Neuronal stem cell (in vitro differentiated cells): ENCODE results near the gene SLC9A9.

Experiments
- DNase-seq: peaks from one replicate; pipeline ENCODE4 v3.0.0-alpha.2; 2013; ENCODE audit warnings: low spot score
- H2AFZ ChIP-seq: one replicate; pipeline ENCODE4 v1.6.1; 2013; ENCODE audit warnings: mild to moderate bottlenecking, low read length, inconsistent platforms
- H2AK5ac ChIP-seq: 2 replicates; pipeline ENCODE4 v1.6.1; 2013; ENCODE audit warnings: low read depth, mild to moderate bottlenecking, inconsistent platforms, low read length, moderate library complexity, mixed read lengths
- H2BK120ac ChIP-seq: 2 replicates; pipeline ENCODE4 v1.6.1; 2013; ENCODE audit warnings: low read depth, mild to moderate bottlenecking, inconsistent platforms, low read length, moderate library complexity, mixed read lengths
- H2BK12ac ChIP-seq: one replicate; pipeline ENCODE4 v1.6.1; 2013; ENCODE audit warnings: low read length, inconsistent platforms
- H2BK15ac ChIP-seq: 2 replicates; pipeline ENCODE4 v1.6.1; 2013; ENCODE audit warnings: mild to moderate bottlenecking, low read length, inconsistent platforms, mixed read lengths
- H2BK5ac ChIP-seq: one replicate; pipeline ENCODE4 v1.6.1; 2013; ENCODE audit warnings: inconsistent platforms, mild to moderate bottlenecking, low read length, moderate library complexity
- H3K14ac ChIP-seq: one replicate; pipeline ENCODE4 v1.6.1; 2013; ENCODE audit warnings: low read length, inconsistent platforms
- H3K18ac ChIP-seq: 2 replicates; pipeline ENCODE4 v1.6.1; 2013; ENCODE audit warnings: low read length, inconsistent platforms
- H3K23ac ChIP-seq: 2 replicates; pipeline ENCODE4 v1.6.1; 2013; ENCODE audit warnings: low read depth, mild to moderate bottlenecking, mixed read lengths, low read length, inconsistent platforms; ENCODE audit not compliant: poor library complexity
- H3K27ac ChIP-seq: replicated peaks from 3 replicates; pipeline ENCODE4 v1.5.1; 2013; ENCODE audit warnings: low read length, inconsistent platforms
- H3K27me3 ChIP-seq, 3 experiments: 2 replicates each; pipeline ENCODE4 v1.6.1; 2013; ENCODE audit warnings: low read length in 3 of 3, mild to moderate bottlenecking in 2 of 3, inconsistent platforms in 1 of 3, low read depth in 1 of 3, mixed read lengths in 1 of 3, moderate library complexity in 1 of 3; ENCODE audit not compliant: control insufficient read depth in 3 of 3, insufficient read depth in 3 of 3
- H3K36me3 ChIP-seq, 2 donors: replicated peaks in 1 of 2; 2 replicates each; pipeline ENCODE4 v1.6.1; 2013; ENCODE audit warnings: low read length in 2 of 2; ENCODE audit not compliant: control insufficient read depth in 2 of 2, insufficient read depth in 2 of 2
- H3K4ac ChIP-seq: 2 replicates; pipeline ENCODE4 v1.6.1; 2013; ENCODE audit warnings: inconsistent platforms, mild to moderate bottlenecking, low read length, moderate library complexity
- H3K4me1 ChIP-seq, 2 donors: 1 replicate in 1 of 2; 2 replicates in 1 of 2; pipeline ENCODE4 v1.6.1; 2013; ENCODE audit warnings: low read length in 2 of 2, low read depth in 1 of 2; ENCODE audit not compliant: control insufficient read depth in 2 of 2, insufficient read depth in 1 of 2
- H3K4me2 ChIP-seq: one replicate; pipeline ENCODE4 v1.6.1; 2013; ENCODE audit warnings: mild to moderate bottlenecking, low read length, inconsistent platforms; ENCODE audit not compliant: insufficient read depth, poor library complexity, severe bottlenecking
- H3K4me3 ChIP-seq, 2 donors: 2 replicates each; pipeline ENCODE4 v1.5.1; 2013; ENCODE audit warnings: low read length in 2 of 2, mild to moderate bottlenecking in 2 of 2, inconsistent platforms in 1 of 2, moderate library complexity in 1 of 2
- H3K79me1 ChIP-seq: one replicate; pipeline ENCODE4 v1.6.1; 2013; ENCODE audit warnings: low read depth, mild to moderate bottlenecking, inconsistent platforms, low read length, moderate library complexity
- H3K9ac ChIP-seq: one replicate; pipeline ENCODE4 v1.6.1; 2013; ENCODE audit warnings: mild to moderate bottlenecking, low read depth, low read length, inconsistent platforms; ENCODE audit not compliant: poor library complexity
- H3K9me3 ChIP-seq, 2 donors: replicated peaks in 1 of 2; 2 replicates each; pipeline versions ENCODE3 to v1.6.1; 2013; ENCODE audit warnings: low read length in 2 of 2, mild to moderate bottlenecking in 2 of 2, inconsistent platforms in 1 of 2, low read depth in 1 of 2, mixed read lengths in 1 of 2, moderate library complexity in 1 of 2; ENCODE audit not compliant: control insufficient read depth in 2 of 2, insufficient read depth in 1 of 2
- H4K8ac ChIP-seq: one replicate; pipeline ENCODE4 v1.6.1; 2013; ENCODE audit warnings: low read depth, mild to moderate bottlenecking, inconsistent platforms, low read length, moderate library complexity
- H4K91ac ChIP-seq: one replicate; pipeline ENCODE4 v1.6.1; 2013; ENCODE audit warnings: low read length, low read depth, mild to moderate bottlenecking, inconsistent platforms; ENCODE audit not compliant: poor library complexity
- WGBS, 2 donors: extraction: QIAGEN DNeasy Blood & Tissue Kit; methylation state at CpG; one replicate each; pipeline ENCODE4 v1.1.7; 2013; ENCODE audit warnings: missing lambda C conversion rate in 2 of 2, mixed read lengths in 1 of 2; ENCODE audit not compliant: insufficient read length in 2 of 2, insufficient replicate concordance in 1 of 2; ENCODE audit errors: extremely low coverage in 2 of 2; 5-methylcytosine and 5-hydroxymethylcytosine counted together

Gene SLC9A9

GRCh38 chr3:143301031-143301901 lies 547.0 kb downstream of the SLC9A9 start:
- Histone ChIP-seq H3K4me2 (no peak overlapping the region), H2BK15ac (no peak overlapping the region), H4K8ac (no peak overlapping the region), H3K79me1 (no peaks in the 10 kb centered on the region), H2BK120ac (no peak overlapping the region), H2BK5ac (no peak overlapping the region), H3K4ac (no peak overlapping the region), H3K4me3 (no peak overlapping the region), H3K18ac (no peak overlapping the region), H2AK5ac (no peak overlapping the region), H2BK12ac (no peak overlapping the region), H3K9me3 (no peaks in the 10 kb centered on the region), H2AFZ (no peak overlapping the region), H3K14ac (no peak overlapping the region), H3K27ac (no peak overlapping the region), H3K36me3 (no peaks in the 10 kb centered on the region), H3K23ac (no peak overlapping the region), H3K9ac (no peak overlapping the region), H4K91ac (no peak overlapping the region), H3K4me1 (no peaks in the 10 kb centered on the region), H3K27me3 (no peaks in the 10 kb centered on the region)
- no CpG with 5 or more reads among the region's 5 CpGs for WGBS, 2 donors
- no peak for DNase-seq

- H3K9me3 ChIP-seq: no peaks in the 10 kb centered on the region
- no peak overlapping the region for H2AK5ac ChIP-seq
- H4K91ac ChIP-seq: no peak overlapping the region
- no peak overlapping the region for H2BK5ac ChIP-seq
- WGBS, 2 donors: no CpG with 5 or more reads among the region's 5 CpGs
- H2AFZ ChIP-seq: no peak overlapping the region
- H2BK15ac ChIP-seq: no peak overlapping the region
- no peak overlapping the region for H3K9ac ChIP-seq
- no peak overlapping the region for H3K23ac ChIP-seq
- H3K27ac ChIP-seq: no peak overlapping the region
- H3K14ac ChIP-seq: no peak overlapping the region
- no peak for DNase-seq
- H3K4ac ChIP-seq: no peak overlapping the region
- no peaks in the 10 kb centered on the region for H3K27me3 ChIP-seq
- no peak overlapping the region for H4K8ac ChIP-seq
- H3K4me2 ChIP-seq: no peak overlapping the region
- no peak overlapping the region for H3K4me3 ChIP-seq
- H3K36me3 ChIP-seq: no peaks in the 10 kb centered on the region
- no peak overlapping the region for H3K18ac ChIP-seq
- H3K4me1 ChIP-seq: peaks cover 0 to 3% of the 10 kb centered on the region in 2 donors
- no peak overlapping the region for H2BK12ac ChIP-seq
- H2BK120ac ChIP-seq: no peak overlapping the region
- H3K79me1 ChIP-seq: no peaks in the 10 kb centered on the region
These were observed 549.3 kb downstream of the SLC9A9 start for GRCh38 chr3:143298886-143299535.

GRCh38 chr3:143298380-143298779 lies 549.9 kb downstream of the SLC9A9 start:
- H2AK5ac ChIP-seq: no peak overlapping the region
- H3K4ac ChIP-seq: no peak overlapping the region
- no peak overlapping the region for H2BK120ac ChIP-seq
- DNase-seq: no peak
- no peak overlapping the region for H3K23ac ChIP-seq
- H3K14ac ChIP-seq: no peak overlapping the region
- no peaks in the 10 kb centered on the region for H3K79me1 ChIP-seq
- H2AFZ ChIP-seq: no peak overlapping the region
- H3K4me2 ChIP-seq: no peak overlapping the region
- no peak overlapping the region for H3K9ac ChIP-seq
- no peaks in the 10 kb centered on the region for H3K36me3 ChIP-seq
- no peak overlapping the region for H3K18ac ChIP-seq
- H2BK5ac ChIP-seq: no peak overlapping the region
- no peaks in the 10 kb centered on the region for H3K27me3 ChIP-seq
- no peak overlapping the region for H4K8ac ChIP-seq
- H3K4me3 ChIP-seq: no peak overlapping the region
- no peak overlapping the region for H4K91ac ChIP-seq
- H2BK12ac ChIP-seq: no peak overlapping the region
- peaks cover 0 to 3% of the 10 kb centered on the region in 2 donors for H3K4me1 ChIP-seq
- H3K9me3 ChIP-seq: no peaks in the 10 kb centered on the region
- H3K27ac ChIP-seq: no peak overlapping the region
- no peak overlapping the region for H2BK15ac ChIP-seq

- no peak overlapping the region for H3K23ac ChIP-seq
- H3K27me3 ChIP-seq: no peaks in the 10 kb centered on the region
- H3K27ac ChIP-seq: no peak overlapping the region
- no peak overlapping the region for H4K8ac ChIP-seq
- H3K4me1 ChIP-seq: peaks cover 0 to 3% of the 10 kb centered on the region in 2 donors
- H3K9me3 ChIP-seq: no peaks in the 10 kb centered on the region
- no peak overlapping the region for H2BK15ac ChIP-seq
- no peak overlapping the region for H3K4me3 ChIP-seq
- H3K4ac ChIP-seq: no peak overlapping the region
- H3K9ac ChIP-seq: no peak overlapping the region
- DNase-seq: no peak
- H2AK5ac ChIP-seq: no peak overlapping the region
- peak overlapping the region; percentile 36 for H2AFZ ChIP-seq
- H3K79me1 ChIP-seq: no peaks in the 10 kb centered on the region
- no peak overlapping the region for H3K18ac ChIP-seq
- no peak overlapping the region for H2BK120ac ChIP-seq
- H4K91ac ChIP-seq: no peak overlapping the region
- no peak overlapping the region for H3K14ac ChIP-seq
- no CpG with 5 or more reads among the region's 4 CpGs for WGBS, 2 donors
- no peak overlapping the region for H3K4me2 ChIP-seq
- no peaks in the 10 kb centered on the region for H3K36me3 ChIP-seq
- H2BK12ac ChIP-seq: no peak overlapping the region
- no peak overlapping the region for H2BK5ac ChIP-seq
These were observed 552.8 kb downstream of the SLC9A9 start for GRCh38 chr3:143295201-143296080.
